WTC11 (cell line): Measurements from ENCODE around the gene SNX15.

Experiments
- ATF1 ChIP-seq: sonication (generic); formaldehyde crosslinking; IDR thresholded peaks from 2 replicates; pipeline ENCODE4 v1.8.1; 2023; ENCODE audit warnings: mild to moderate bottlenecking, moderate library complexity, missing genetic modification reagents
- CREB1 ChIP-seq: sonication (generic); formaldehyde crosslinking; IDR thresholded peaks from 2 replicates; pipeline ENCODE4 v1.8.0; 2023; ENCODE audit warnings: mild to moderate bottlenecking, missing genetic modification reagents
- SMAD4 ChIP-seq: sonication (generic); formaldehyde crosslinking; IDR thresholded peaks from 2 replicates; pipeline ENCODE4 v1.8.0; 2022; ENCODE audit warnings: mild to moderate bottlenecking, missing genetic modification reagents
- SOX15 ChIP-seq: fragments of 250-450 bp; sonication (Bioruptor Pico); IDR thresholded peaks from 2 replicates; pipeline ENCODE4 v1.9.0; 2021; ENCODE audit warnings: mild to moderate bottlenecking
- ZNF121 ChIP-seq: sonication (generic); formaldehyde crosslinking; IDR thresholded peaks from 2 replicates; pipeline ENCODE4 v1.8.0; 2023; ENCODE audit warnings: missing genetic modification reagents
- TF ChIP-seq, protein P1 (sequence below): fragments of 200-600 bp; IDR thresholded peaks from 2 replicates; pipeline ENCODE4 v1.8.0; 2022; ENCODE audit warnings: antibody characterized with exemption
- TF ChIP-seq, protein P2 (sequence below): sonication (generic); formaldehyde crosslinking; IDR thresholded peaks from 2 replicates; pipeline ENCODE4 v1.8.0; 2023; ENCODE audit warnings: missing genetic modification reagents, mild to moderate bottlenecking, borderline replicate concordance
- TF ChIP-seq, protein P3 (sequence below): sonication (generic); formaldehyde crosslinking; IDR thresholded peaks from 2 replicates; pipeline ENCODE4 v1.8.0; 2022; ENCODE audit warnings: mild to moderate bottlenecking, missing genetic modification reagents
- TF ChIP-seq, protein P4 (sequence below): fragments of 250-450 bp; sonication (Bioruptor Pico); IDR thresholded peaks from 2 replicates; pipeline ENCODE4 v1.9.0; 2021; ENCODE audit warnings: mild to moderate bottlenecking
- TF ChIP-seq, protein P5 (sequence below): sonication (generic); formaldehyde crosslinking; IDR thresholded peaks from 2 replicates; pipeline ENCODE4 v1.8.1; 2023; ENCODE audit warnings: mild to moderate bottlenecking, missing genetic modification reagents

DNA sequence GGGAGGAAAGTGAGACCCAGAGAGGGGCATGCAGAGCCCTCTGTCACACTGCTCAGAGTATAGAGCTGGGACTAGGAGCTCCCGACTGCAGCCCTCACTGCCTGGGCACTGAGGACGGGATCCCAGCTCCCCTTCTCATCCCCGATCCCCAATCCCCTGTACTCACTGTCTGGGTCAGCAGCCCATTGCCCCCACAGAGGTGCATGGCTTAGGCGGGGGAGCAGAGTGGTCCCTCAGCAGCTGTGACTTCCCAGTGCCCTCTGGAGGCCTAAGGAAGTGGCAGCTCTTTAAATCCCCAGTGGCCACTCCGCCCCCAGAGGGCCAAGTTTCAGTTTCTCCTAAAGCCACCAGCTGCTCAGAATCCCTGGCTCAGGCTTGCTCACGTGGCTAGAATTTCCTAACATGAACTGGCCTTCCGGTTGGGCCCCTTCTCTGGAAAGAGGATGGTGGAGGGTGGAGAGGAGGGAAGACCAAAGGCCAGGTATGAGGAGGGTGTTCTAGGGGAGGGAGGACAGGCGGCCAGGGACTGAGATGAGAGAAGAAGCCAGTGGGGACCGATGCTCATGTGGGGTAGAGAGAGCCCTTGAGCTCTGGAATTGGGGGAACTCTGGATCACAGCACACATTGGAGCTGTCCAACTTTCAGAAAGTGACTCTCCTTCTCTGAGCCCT lies 30.4 kb upstream of the SNX15 start, which contains the start of gene BATF2:
- TF ChIP-seq ATF1 (no peak), CREB1 (CRISPR knock-in tag) (no peak), SOX15 (CRISPR knock-in tag) (no peak), ZNF121 (CRISPR knock-in tag) (no peak), SMAD4 (CRISPR knock-in tag) (no peak)
- TF ChIP-seq, protein P1, sequence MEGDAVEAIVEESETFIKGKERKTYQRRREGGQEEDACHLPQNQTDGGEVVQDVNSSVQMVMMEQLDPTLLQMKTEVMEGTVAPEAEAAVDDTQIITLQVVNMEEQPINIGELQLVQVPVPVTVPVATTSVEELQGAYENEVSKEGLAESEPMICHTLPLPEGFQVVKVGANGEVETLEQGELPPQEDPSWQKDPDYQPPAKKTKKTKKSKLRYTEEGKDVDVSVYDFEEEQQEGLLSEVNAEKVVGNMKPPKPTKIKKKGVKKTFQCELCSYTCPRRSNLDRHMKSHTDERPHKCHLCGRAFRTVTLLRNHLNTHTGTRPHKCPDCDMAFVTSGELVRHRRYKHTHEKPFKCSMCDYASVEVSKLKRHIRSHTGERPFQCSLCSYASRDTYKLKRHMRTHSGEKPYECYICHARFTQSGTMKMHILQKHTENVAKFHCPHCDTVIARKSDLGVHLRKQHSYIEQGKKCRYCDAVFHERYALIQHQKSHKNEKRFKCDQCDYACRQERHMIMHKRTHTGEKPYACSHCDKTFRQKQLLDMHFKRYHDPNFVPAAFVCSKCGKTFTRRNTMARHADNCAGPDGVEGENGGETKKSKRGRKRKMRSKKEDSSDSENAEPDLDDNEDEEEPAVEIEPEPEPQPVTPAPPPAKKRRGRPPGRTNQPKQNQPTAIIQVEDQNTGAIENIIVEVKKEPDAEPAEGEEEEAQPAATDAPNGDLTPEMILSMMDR = no peak
- TF ChIP-seq, protein P2, sequence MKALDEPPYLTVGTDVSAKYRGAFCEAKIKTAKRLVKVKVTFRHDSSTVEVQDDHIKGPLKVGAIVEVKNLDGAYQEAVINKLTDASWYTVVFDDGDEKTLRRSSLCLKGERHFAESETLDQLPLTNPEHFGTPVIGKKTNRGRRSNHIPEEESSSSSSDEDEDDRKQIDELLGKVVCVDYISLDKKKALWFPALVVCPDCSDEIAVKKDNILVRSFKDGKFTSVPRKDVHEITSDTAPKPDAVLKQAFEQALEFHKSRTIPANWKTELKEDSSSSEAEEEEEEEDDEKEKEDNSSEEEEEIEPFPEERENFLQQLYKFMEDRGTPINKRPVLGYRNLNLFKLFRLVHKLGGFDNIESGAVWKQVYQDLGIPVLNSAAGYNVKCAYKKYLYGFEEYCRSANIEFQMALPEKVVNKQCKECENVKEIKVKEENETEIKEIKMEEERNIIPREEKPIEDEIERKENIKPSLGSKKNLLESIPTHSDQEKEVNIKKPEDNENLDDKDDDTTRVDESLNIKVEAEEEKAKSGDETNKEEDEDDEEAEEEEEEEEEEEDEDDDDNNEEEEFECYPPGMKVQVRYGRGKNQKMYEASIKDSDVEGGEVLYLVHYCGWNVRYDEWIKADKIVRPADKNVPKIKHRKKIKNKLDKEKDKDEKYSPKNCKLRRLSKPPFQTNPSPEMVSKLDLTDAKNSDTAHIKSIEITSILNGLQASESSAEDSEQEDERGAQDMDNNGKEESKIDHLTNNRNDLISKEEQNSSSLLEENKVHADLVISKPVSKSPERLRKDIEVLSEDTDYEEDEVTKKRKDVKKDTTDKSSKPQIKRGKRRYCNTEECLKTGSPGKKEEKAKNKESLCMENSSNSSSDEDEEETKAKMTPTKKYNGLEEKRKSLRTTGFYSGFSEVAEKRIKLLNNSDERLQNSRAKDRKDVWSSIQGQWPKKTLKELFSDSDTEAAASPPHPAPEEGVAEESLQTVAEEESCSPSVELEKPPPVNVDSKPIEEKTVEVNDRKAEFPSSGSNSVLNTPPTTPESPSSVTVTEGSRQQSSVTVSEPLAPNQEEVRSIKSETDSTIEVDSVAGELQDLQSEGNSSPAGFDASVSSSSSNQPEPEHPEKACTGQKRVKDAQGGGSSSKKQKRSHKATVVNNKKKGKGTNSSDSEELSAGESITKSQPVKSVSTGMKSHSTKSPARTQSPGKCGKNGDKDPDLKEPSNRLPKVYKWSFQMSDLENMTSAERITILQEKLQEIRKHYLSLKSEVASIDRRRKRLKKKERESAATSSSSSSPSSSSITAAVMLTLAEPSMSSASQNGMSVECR (CRISPR knock-in tag) = no peak
- TF ChIP-seq, protein P3, sequence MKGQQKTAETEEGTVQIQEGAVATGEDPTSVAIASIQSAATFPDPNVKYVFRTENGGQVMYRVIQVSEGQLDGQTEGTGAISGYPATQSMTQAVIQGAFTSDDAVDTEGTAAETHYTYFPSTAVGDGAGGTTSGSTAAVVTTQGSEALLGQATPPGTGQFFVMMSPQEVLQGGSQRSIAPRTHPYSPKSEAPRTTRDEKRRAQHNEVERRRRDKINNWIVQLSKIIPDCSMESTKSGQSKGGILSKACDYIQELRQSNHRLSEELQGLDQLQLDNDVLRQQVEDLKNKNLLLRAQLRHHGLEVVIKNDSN = peak; percentile 79; the same call in 1 of the 2 replicates
- TF ChIP-seq, protein P4, sequence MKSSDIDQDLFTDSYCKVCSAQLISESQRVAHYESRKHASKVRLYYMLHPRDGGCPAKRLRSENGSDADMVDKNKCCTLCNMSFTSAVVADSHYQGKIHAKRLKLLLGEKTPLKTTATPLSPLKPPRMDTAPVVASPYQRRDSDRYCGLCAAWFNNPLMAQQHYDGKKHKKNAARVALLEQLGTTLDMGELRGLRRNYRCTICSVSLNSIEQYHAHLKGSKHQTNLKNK = no peak
- TF ChIP-seq, protein P5, sequence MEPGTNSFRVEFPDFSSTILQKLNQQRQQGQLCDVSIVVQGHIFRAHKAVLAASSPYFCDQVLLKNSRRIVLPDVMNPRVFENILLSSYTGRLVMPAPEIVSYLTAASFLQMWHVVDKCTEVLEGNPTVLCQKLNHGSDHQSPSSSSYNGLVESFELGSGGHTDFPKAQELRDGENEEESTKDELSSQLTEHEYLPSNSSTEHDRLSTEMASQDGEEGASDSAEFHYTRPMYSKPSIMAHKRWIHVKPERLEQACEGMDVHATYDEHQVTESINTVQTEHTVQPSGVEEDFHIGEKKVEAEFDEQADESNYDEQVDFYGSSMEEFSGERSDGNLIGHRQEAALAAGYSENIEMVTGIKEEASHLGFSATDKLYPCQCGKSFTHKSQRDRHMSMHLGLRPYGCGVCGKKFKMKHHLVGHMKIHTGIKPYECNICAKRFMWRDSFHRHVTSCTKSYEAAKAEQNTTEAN = no peak
